IPS DF 6.9 (cell line): ENCODE data around the gene FAM222B.
"Not testable (repeated sequence)": the region's sequence is repeated elsewhere in the genome, so short reads cannot be mapped to it uniquely, and the experiment has no call there.

Experiments
- DNase-seq: peaks from one replicate; pipeline ENCODE4 v3.0.0-alpha.2; 2013; ENCODE audit warnings: low read depth, low spot score
- H3K27ac ChIP-seq: one replicate; pipeline ENCODE4 v1.5.1; 2013; ENCODE audit warnings: low read length, control low read depth
- H3K27me3 ChIP-seq: 2 replicates; pipeline ENCODE4 v1.6.1; 2013; ENCODE audit warnings: mild to moderate bottlenecking, low read length; ENCODE audit not compliant: control insufficient read depth, insufficient read depth
- H3K36me3 ChIP-seq: 2 replicates; pipeline ENCODE4 v1.6.1; 2013; ENCODE audit warnings: low read length; ENCODE audit not compliant: control insufficient read depth, insufficient read depth
- H3K4me1 ChIP-seq: 2 replicates; pipeline ENCODE4 v1.6.1; 2013; ENCODE audit warnings: low read length; ENCODE audit not compliant: control insufficient read depth, insufficient read depth
- H3K4me3 ChIP-seq: 2 replicates; pipeline ENCODE4 v1.5.1; 2013; ENCODE audit warnings: mild to moderate bottlenecking, low read length
- H3K9me3 ChIP-seq: 2 replicates; pipeline ENCODE4 v1.6.1; 2013; ENCODE audit warnings: low read length, inconsistent platforms; ENCODE audit not compliant: control insufficient read depth, insufficient read depth
- WGBS: extraction: QIAGEN DNeasy Blood & Tissue Kit; methylation state at CpG from one replicate; pipeline ENCODE4 v1.1.7; 2013; ENCODE audit warnings: mixed read lengths, missing lambda C conversion rate; ENCODE audit not compliant: insufficient read length, insufficient coverage; 5-methylcytosine and 5-hydroxymethylcytosine counted together

Gene FAM222B

DNA sequence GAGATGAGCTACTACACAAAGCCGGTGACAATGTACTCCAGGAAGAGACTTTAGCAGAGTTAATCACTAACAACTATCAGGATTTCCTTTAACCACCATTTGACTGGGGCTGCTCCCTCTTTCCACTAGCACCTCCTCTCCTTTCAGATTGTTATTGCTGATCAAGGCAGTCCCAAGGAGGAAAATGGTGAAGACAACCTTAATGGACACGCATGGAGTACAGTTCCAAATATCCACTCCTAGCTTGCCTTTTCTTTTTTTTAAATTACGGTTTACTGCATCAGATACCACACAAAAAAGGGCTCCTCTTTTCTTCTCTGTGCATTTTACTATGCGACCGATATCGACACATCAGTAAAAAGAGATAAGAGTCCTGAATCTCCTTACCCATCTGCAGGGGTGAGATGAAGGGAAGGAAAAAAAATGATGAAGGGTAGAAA, 30.9 kb downstream of the FAM222B start:
- Histone ChIP-seq H3K4me1 (0 out of 2 replicates have a peak, but pooled peaks cover 2% of the 10 kb centered on the region), H3K4me3 (peak overlapping the region; percentile 77; the same call in 1 of the 2 replicates), H3K27ac (no peak overlapping the region), H3K36me3 (no peaks in the 10 kb centered on the region), H3K27me3 (no peaks in the 10 kb centered on the region), H3K9me3 (no peaks in the 10 kb centered on the region)
- DNase-seq: no peak
- WGBS: no CpG with 5 or more reads among the region's 6 CpGs

DNA sequence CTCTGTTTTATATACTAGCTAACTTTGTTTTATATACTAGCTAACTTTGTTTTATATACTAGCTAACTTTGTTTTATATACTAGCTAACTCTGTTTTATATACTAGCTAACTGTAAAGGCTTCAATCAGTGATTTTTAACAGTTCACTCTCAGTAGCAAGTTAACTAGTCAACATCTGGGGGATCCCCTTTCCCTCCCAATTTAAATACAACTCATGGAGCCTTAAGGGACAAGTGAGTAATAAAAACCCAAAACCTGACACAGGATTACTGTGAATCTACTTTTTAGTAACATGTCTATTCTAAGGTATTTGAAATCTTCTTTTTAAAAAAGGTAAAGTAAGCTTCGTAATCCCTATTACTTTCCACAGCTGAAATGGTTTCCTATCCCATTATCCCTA, 32.2 kb downstream of the FAM222B start:
- Histone ChIP-seq H3K27ac (no peak overlapping the region), H3K4me3 (no peak overlapping the region), H3K9me3 (no peaks in the 10 kb centered on the region), H3K4me1 (0 out of 2 replicates have a peak, but pooled peaks cover 2% of the 10 kb centered on the region), H3K36me3 (no peaks in the 10 kb centered on the region; the same call in 1 of the 2 replicates), H3K27me3 (no peaks in the 10 kb centered on the region)
- no peak for DNase-seq
- WGBS: no CpG with 5 or more reads among the region's 1 CpG

DNA sequence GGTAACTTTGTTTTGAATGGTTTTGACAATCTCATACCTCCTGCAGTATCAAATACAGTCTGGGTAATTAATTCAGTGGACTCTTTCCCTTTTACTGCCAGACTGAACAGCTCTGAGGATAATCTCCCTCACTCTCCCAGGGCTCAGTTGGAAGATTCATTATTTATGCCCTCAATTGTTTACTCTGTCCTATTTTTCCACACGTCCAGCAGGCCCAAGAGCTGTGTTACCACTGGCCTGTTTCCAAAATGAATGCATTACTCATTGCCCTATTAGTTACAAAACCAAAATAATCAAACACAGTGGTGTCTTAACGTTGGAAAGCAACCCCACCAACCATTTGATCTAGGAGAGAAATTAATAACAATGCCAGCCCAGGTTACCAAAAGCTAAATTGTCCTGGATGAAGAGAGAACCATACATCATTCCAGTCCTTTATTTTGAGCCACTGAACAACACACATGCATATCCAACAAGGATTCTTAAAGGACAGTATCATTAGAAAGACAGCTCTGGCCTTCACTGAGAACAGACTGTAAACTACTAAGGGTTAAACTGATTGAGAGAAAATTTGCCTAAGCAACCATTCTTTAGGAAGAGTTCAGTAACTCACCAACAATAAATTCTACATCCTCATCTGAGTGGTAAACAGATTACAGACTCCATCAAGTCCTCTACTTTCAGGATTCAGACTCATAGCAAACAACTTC, 34.5 kb downstream of the FAM222B start:
- H3K36me3 ChIP-seq: peaks cover 3% of the 10 kb centered on the region; the same call in 1 of the 2 replicates
- DNase-seq: no peak
- no peaks in the 10 kb centered on the region for H3K27me3 ChIP-seq
- 0 out of 2 replicates have a peak, but pooled peaks cover 2% of the 10 kb centered on the region for H3K4me1 ChIP-seq
- H3K4me3 ChIP-seq: no peak overlapping the region
- H3K9me3 ChIP-seq: no peaks in the 10 kb centered on the region
- peak overlapping the region; percentile 49 for H3K27ac ChIP-seq
- WGBS: no CpG with 5 or more reads among the region's 2 CpGs

DNA sequence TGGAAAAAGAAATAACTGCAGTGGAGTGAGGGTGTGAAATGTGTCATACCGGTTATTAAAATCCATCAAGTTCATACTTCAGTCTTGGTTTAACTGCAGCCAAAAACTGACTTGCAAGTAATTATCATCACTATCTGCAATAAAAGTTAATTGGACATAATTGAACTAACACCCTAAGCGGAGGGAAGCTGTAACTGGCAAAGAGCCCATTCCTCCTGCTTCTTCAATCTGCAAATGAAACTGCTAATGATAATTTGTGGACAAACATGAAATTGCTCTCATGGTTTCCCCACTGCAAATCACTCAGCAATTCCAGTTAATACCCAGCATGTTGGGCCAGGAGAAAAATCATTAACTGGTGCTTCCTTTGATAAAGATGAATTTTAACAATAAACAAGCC, 46.5 kb downstream of the FAM222B start:
- no CpG with 5 or more reads among the region's 2 CpGs for WGBS
- H3K36me3 ChIP-seq: no peaks in the 10 kb centered on the region
- no peaks in the 10 kb centered on the region for H3K9me3 ChIP-seq
- no peak overlapping the region for H3K27ac ChIP-seq
- H3K27me3 ChIP-seq: no peaks in the 10 kb centered on the region
- no peaks in the 10 kb centered on the region for H3K4me1 ChIP-seq
- no peak overlapping the region for H3K4me3 ChIP-seq
- DNase-seq: no peak

DNA sequence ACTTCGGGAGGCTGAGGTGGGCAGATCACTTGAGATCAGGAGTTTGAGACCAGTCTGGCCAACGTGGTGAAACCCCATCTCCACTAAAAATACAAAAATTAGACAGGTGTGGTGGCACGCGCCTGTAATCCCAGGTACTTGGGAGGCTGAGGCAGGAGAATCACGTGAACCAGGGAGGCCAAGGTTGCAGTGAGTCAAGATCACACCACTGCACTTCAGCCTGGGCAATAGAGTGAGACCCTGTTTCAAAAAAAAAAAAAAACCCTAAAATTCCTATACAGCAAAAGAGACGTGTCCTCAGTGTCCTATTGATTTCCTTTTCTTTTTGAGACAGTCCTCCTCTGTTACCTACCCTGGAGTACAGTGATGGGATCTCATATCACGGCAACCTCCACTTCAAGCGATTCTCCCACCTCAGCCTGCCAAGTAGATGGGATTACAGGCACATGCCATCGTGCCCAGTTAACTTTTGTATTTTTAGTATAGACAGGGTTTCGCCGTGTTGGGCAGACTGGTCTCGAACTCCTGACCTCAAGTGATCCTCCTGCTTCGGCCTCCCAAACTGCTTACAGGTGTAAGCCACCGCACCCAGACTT, 47.6 kb downstream of the FAM222B start:
- H3K4me1 ChIP-seq, H3K27me3 ChIP-seq, DNase-seq, H3K4me3 ChIP-seq, H3K27ac ChIP-seq, H3K9me3 ChIP-seq, H3K36me3 ChIP-seq: not testable (repeated sequence)
- no CpG with 5 or more reads among the region's 14 CpGs for WGBS

DNA sequence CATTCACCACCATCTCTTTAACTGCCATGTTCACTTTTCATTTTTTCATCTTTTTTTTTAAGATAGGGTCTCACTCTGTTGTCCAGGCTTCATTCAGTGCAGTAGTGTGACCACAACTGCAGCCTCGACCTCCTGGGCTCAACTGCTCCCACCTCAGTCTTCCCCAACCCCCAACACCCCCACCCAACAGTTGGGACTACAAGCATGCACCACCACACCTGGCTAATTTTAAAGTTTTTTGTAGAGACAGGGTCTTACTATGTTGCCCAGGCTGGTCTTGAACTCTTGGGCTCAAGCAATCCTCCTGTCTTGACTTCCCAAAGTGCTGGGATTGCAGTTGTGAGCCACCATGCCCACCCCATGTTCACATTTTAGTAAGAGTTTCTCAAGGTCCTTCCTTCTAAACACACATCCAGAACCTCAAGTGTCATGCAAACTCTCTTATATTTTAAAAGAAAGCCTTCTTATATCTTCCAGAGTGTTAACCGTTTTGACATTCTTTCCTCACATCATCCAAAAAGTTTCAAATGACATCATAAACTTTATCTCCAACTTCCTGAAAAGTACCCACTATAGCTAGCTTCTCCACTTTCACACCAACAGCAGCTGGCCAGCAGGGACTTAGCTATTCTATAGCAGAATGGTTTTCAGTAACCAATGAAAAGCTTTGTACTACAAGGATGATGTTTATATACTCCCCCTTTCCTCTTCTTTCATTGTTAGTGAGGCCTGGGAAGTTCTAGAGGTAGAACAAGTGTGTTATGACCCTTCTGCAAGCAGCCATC, 49.5 kb downstream of the FAM222B start:
- Histone ChIP-seq H3K27me3 (no peaks in the 10 kb centered on the region), H3K36me3 (no peaks in the 10 kb centered on the region), H3K9me3 (no peaks in the 10 kb centered on the region), H3K27ac (no peak overlapping the region), H3K4me3 (no peak overlapping the region), H3K4me1 (no peaks in the 10 kb centered on the region)
- DNase-seq: no peak
- no CpG with 5 or more reads among the region's 2 CpGs for WGBS

DNA sequence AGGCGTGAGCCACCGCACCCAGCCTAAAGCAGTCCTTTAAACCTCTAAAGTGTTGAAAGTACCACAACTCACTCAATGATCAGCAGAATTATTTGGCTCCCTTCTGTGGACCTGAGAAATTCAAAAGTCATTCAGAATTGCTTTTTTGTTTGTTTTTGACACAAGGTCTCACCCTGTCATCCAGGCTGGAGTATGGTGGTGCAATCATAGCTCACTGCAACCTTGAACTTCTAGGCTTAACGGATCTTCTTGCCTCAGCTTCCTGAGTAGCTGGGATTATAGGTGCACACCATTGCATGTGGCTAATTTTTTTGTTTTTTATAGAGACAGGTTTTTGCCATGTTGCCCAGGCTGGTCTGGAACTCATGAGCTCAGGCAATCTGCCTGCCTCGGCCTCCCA, 54.5 kb downstream of the FAM222B start:
- WGBS: no CpG with 5 or more reads among the region's 4 CpGs
- DNase-seq: no peak
- Histone ChIP-seq H3K4me1 (no peaks in the 10 kb centered on the region; the same call in 1 of the 2 replicates), H3K36me3 (no peaks in the 10 kb centered on the region), H3K27ac (no peak overlapping the region), H3K9me3 (no peaks in the 10 kb centered on the region), H3K4me3 (no peak overlapping the region), H3K27me3 (no peaks in the 10 kb centered on the region)

DNA sequence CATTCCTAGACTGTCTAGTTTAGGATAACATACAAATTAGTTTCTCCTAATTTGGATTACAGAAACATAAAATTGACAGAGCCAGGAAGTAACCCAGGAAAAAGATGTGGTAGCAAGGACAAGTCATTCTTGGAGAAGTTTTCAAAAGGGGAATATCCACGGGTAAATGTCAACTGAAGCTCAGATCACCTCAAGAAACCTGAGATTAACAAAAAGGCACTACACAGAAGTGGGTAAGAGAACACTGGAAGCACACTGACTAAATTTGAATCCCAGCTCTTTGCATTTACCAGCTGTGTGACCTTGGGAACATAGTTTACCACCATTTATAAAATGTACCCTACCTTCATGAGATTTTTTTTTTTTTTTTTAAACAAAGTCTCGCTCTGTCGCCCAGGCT, 59.4 kb downstream of the FAM222B start:
- WGBS: no CpG with 5 or more reads among the region's 3 CpGs
- H3K9me3 ChIP-seq: no peaks in the 10 kb centered on the region
- no peaks in the 10 kb centered on the region for H3K36me3 ChIP-seq
- no peaks in the 10 kb centered on the region for H3K27me3 ChIP-seq
- no peak for DNase-seq
- no peak overlapping the region for H3K27ac ChIP-seq
- H3K4me1 ChIP-seq: no peaks in the 10 kb centered on the region; the same call in 1 of the 2 replicates
- no peak overlapping the region for H3K4me3 ChIP-seq

DNA sequence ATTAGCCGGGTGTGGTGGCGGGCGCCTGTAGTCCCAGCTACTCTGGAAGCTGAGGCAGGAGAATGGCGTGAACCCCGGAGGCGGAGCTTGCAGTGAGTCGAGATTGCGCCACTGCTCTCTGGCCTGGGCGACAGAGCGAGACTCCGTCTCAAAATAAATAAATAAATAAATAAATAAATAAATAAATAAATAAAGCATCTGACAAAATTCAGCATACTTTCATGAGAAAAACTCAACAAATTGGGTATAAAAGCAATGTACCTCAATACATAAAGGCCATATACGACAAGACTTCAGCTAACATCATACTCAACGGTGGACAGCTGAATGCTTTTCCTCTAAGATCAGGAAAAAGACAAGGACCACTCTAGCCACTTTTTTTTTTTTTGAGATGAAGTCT, 63.0 kb downstream of the FAM222B start:
- H3K4me3 ChIP-seq, H3K27me3 ChIP-seq, DNase-seq, H3K4me1 ChIP-seq, H3K27ac ChIP-seq, H3K9me3 ChIP-seq, H3K36me3 ChIP-seq: not testable (repeated sequence)
- no CpG with 5 or more reads among the region's 13 CpGs for WGBS

DNA sequence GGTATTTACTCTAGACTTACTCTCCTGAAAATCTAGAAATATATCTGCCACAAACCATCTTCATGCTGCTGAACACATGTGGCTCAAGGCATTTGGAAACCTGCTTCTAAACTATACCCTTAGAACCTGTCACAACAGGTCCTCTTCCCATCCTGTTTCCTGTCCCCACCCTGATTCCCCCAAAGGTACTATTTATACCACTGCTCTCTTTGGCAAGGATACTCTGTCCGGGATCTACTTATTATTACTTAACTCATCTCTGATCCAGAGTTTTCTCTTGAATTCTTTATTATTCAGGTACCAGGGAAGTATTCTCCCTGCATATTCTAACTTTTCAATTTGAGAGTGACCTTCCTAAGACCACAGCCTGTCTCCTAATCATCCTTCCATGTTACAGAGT, 65.4 kb downstream of the FAM222B start:
- Histone ChIP-seq H3K27me3 (no peaks in the 10 kb centered on the region), H3K36me3 (no peaks in the 10 kb centered on the region), H3K27ac (no peak overlapping the region), H3K9me3 (no peaks in the 10 kb centered on the region), H3K4me1 (no peaks in the 10 kb centered on the region), H3K4me3 (no peak overlapping the region)
- WGBS: no CpG with 5 or more reads among the region's 1 CpG
- DNase-seq: no peak
